Mucosa of stomach (tissue), 1 donor: ENCODE data around the gene RMI2.
"Not testable (repeated sequence)": the region's sequence is repeated elsewhere in the genome, so short reads cannot be mapped to it uniquely, and the experiment has no call there.

ENCODE experiments used
- H3K27me3 ChIP-seq: one replicate; pipeline ENCODE4 v1.7.0; 2013; ENCODE audit warnings: mild to moderate bottlenecking, low read length; ENCODE audit not compliant: control insufficient read depth, insufficient read depth
- H3K36me3 ChIP-seq: one replicate; pipeline ENCODE4 v1.7.0; 2013; ENCODE audit warnings: low read length; ENCODE audit not compliant: control insufficient read depth, insufficient read depth
- H3K4me1 ChIP-seq: one replicate; pipeline ENCODE4 v1.7.0; 2013; ENCODE audit warnings: mild to moderate bottlenecking, low read length; ENCODE audit not compliant: control insufficient read depth, insufficient read depth
- H3K4me3 ChIP-seq: one replicate; pipeline ENCODE4 v1.7.0; 2013; ENCODE audit warnings: low read length
- H3K9ac ChIP-seq: one replicate; pipeline ENCODE4 v1.7.0; 2013; ENCODE audit warnings: mild to moderate bottlenecking, low read length, moderate library complexity
- H3K9me3 ChIP-seq: one replicate; pipeline ENCODE4 v1.7.0; 2013; ENCODE audit warnings: mild to moderate bottlenecking, low read length, moderate library complexity; ENCODE audit not compliant: control insufficient read depth
- donor health status: Pancreatic carcinoma.

The RMI2 gene

DNA sequence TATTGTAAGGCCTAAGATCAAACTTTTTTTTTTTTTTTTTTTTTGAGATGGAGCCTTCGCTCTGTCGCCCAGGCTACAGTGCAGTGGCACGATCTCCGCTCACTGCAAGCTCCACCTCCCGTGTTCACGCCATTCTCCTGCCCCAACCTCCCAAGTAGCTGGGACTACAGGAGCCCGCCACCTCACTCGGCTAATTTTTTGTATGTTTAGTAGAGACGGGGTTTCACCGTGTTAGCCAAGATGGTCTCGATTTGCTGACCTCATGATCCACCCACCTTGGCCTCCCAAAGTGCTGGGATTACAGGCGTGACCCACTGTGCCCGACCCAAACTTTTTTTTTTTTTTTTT lies 25.6 kb downstream of the RMI2 start:
- H3K4me3 ChIP-seq, H3K4me1 ChIP-seq, H3K36me3 ChIP-seq, H3K9ac ChIP-seq, H3K27me3 ChIP-seq, H3K9me3 ChIP-seq: not testable (repeated sequence)

GRCh38 chr16:11372073-11372828 lies 27.0 kb downstream of the RMI2 start:
- Histone ChIP-seq H3K4me3 (no peak overlapping the region), H3K9ac (no peak overlapping the region), H3K9me3 (no peaks in the 10 kb centered on the region), H3K4me1 (no peaks in the 10 kb centered on the region), H3K27me3 (no peaks in the 10 kb centered on the region), H3K36me3 (no peaks in the 10 kb centered on the region)

DNA sequence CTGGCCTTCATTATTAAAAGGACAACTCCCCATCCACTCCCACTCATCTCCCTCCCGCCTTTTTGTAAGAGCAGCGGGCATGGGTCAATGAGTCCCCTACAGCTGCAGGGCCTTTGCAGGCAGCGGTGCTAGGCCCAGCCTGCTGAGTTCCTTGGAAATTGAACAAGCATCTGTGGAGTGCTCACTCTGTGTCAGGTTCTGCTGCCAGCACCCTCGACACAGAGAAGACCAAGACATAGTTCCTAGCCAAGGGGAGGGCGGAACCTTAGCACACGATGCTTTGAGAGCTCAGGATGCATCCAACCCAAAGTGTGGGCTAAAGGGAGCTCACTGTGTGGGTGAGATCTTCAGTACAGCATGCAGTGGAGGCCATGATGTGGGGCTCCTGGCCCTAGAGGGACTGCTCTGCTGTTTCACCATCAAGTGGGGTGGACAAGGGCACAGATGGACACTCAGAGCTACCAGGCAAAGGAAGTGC lies 27.6 kb downstream of the RMI2 start:
- Histone ChIP-seq H3K27me3 (no peaks in the 10 kb centered on the region), H3K9ac (no peak overlapping the region), H3K4me3 (no peak overlapping the region)

DNA sequence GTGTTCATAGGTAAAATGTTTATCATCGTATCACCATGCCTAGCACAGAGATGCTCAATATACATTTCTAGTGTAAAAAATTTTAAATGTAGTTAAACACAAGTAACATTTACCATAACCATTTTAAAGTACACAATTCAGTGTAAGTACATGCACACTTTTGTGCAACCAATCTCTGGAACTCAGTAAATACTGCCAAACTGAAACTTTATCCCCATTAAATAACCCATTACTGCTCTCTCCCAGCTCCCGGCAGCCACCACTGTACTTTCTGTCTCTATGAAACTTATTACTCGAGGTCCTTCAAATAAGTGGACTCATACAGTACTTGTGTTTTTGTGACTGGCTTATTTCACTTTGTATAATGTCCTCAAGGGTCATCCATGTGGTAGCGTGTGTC lies 29.0 kb downstream of the RMI2 start:
- Histone ChIP-seq H3K4me3 (no peak overlapping the region), H3K27me3 (no peaks in the 10 kb centered on the region)

More for the DNA sequence above, 27.6 kb downstream of the RMI2 start:
- no peaks in the 10 kb centered on the region for H3K36me3 ChIP-seq
- no peaks in the 10 kb centered on the region for H3K4me1 ChIP-seq
- no peaks in the 10 kb centered on the region for H3K9me3 ChIP-seq

DNA sequence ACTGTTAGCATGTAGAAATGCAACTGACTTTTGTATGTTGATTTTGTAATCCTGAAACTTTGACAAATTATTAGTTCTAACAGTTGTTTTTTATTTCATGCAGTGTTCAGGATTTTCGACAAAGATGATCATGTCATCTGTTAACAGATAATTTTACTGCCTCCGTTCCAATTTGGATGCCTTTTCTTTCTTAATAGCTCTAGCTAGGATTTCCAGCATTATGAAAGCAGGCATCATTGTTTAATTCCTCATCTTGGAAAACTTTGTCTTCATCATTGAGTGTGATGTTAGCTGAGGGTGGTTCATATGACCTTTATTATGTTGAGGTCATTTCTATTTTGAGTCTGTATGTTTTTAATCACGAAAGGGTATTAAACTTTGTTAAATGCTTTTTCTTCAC lies 31.9 kb downstream of the RMI2 start:
- Histone ChIP-seq H3K9ac (no peak overlapping the region), H3K4me1 (peaks cover 7% of the 10 kb centered on the region), H3K27me3 (no peaks in the 10 kb centered on the region), H3K4me3 (no peak overlapping the region), H3K36me3 (no peaks in the 10 kb centered on the region), H3K9me3 (no peaks in the 10 kb centered on the region)

More for the DNA sequence above, 29.0 kb downstream of the RMI2 start:
- no peaks in the 10 kb centered on the region for H3K36me3 ChIP-seq
- peaks cover under 1% of the 10 kb centered on the region for H3K4me1 ChIP-seq
- H3K9me3 ChIP-seq, result no peaks in the 10 kb centered on the region
- no peak overlapping the region for H3K9ac ChIP-seq

DNA sequence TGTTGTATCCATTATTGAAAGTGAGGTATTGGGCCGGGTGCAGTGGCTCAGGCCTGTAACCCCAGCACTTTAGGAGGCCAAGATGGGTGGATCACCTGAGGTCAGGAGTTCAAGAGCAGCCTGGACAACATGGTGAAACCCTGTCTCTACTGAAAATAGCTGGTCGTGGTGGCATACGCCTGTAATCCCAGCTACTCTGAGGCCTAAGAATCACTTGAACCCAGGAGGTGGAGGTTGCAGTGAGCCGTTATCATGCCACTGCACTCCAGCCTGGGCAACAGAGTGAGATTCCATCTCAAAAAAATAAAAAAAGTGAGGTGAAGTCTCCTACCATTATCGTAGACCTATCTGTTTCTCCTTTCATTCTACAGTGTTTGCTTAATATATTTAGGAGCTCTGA lies 33.7 kb downstream of the RMI2 start:
- H3K4me1 ChIP-seq, H3K27me3 ChIP-seq, H3K9me3 ChIP-seq, H3K36me3 ChIP-seq, H3K4me3 ChIP-seq, H3K9ac ChIP-seq: not testable (repeated sequence)

DNA sequence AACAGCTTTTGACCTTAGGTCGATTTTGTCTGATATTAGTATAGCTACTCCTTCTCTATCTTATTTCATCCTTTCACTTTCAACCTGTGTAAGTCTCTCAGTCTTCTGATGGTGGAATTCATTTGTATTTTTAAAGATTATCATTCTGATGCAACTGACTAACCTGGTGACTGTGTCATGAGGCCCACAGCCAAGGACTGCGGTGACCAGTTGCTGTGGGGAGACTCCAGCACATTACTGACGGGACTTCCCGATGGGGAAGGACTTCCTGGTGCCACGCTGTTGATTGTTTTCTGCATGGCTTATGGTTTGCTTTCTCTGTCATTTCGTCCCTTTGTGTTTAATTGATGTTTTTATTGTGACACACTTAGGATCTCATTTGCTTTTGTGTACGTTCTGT lies 34.2 kb downstream of the RMI2 start:
- no peak overlapping the region for H3K4me3 ChIP-seq
- H3K9ac ChIP-seq, result no peak overlapping the region
- H3K36me3 ChIP-seq, result no peaks in the 10 kb centered on the region
- H3K27me3 ChIP-seq, result no peaks in the 10 kb centered on the region
- H3K9me3 ChIP-seq, result no peaks in the 10 kb centered on the region
- H3K4me1 ChIP-seq, result peaks cover 7% of the 10 kb centered on the region

- Histone ChIP-seq H3K4me3 (no peak overlapping the region), H3K9me3 (no peaks in the 10 kb centered on the region), H3K4me1 (peaks cover 7% of the 10 kb centered on the region), H3K27me3 (no peaks in the 10 kb centered on the region), H3K36me3 (no peaks in the 10 kb centered on the region), H3K9ac (no peak overlapping the region)
Observed at GRCh38 chr16:11380836-11381235, 35.6 kb downstream of the RMI2 start.

DNA sequence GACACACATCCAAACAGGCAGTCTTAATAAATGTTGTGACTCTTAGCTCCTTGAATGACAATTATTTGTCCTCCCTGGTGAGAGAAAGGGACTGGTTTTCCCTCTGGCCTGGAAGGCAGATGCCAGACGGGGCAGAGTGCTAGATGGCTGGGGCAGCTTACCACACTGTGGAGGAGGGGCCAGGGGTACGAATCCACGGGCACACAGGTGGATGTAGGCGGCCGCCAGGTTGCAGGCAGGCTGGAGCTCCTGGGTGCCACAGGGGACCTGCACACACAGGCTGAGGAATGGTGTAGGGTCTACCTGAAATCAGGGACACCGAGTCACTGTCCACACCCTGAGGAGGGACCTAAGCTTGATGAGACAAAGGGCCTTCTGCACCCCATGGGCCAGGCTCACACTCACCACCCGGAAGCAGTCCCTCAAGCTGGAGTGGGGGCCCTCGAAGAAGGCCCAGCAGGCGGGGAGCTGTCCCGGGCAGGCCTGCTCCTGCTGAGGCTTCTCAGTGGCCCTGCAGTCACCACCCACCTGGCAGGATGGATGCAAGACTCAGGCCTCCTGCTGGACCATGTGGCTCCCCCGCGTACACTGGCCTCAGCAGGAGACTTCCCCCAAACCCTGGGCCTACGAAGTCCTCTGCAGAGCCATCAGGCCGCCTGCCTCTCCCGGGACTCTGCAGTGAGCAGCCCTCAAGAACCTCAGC lies 38.4 kb downstream of the RMI2 start:
- Histone ChIP-seq H3K9me3 (no peaks in the 10 kb centered on the region), H3K9ac (no peak overlapping the region), H3K4me3 (no peak overlapping the region), H3K27me3 (peaks cover 3% of the 10 kb centered on the region), H3K36me3 (no peaks in the 10 kb centered on the region), H3K4me1 (peaks cover 7% of the 10 kb centered on the region)

- Histone ChIP-seq H3K27me3 (peaks cover 3% of the 10 kb centered on the region), H3K36me3 (no peaks in the 10 kb centered on the region), H3K9me3 (no peaks in the 10 kb centered on the region), H3K4me1 (peaks cover 6% of the 10 kb centered on the region), H3K9ac (no peak overlapping the region), H3K4me3 (no peak overlapping the region)
Observed at GRCh38 chr16:11384184-11384955, 39.1 kb downstream of the RMI2 start.

GRCh38 chr16:11384956-11385586 lies 39.8 kb downstream of the RMI2 start:
- Histone ChIP-seq H3K36me3 (no peaks in the 10 kb centered on the region), H3K9me3 (no peaks in the 10 kb centered on the region), H3K27me3 (peaks cover 3% of the 10 kb centered on the region), H3K4me1 (no peaks in the 10 kb centered on the region), H3K4me3 (no peak overlapping the region), H3K9ac (no peak overlapping the region)
